Skeletal muscle cell (primary cell): ENCODE data around the gene FERMT2.

ENCODE experiments used
- DNase-seq: peaks from one replicate; pipeline ENCODE4 v3.0.0-alpha.2; 2010; ENCODE audit warnings: low read depth
- H3K4me3 ChIP-seq: 2 replicates; pipeline ENCODE4 v1.5.1; 2011; ENCODE audit warnings: low read depth, mild to moderate bottlenecking, control low read depth, low read length, moderate library complexity

FERMT2 gene, protein sequence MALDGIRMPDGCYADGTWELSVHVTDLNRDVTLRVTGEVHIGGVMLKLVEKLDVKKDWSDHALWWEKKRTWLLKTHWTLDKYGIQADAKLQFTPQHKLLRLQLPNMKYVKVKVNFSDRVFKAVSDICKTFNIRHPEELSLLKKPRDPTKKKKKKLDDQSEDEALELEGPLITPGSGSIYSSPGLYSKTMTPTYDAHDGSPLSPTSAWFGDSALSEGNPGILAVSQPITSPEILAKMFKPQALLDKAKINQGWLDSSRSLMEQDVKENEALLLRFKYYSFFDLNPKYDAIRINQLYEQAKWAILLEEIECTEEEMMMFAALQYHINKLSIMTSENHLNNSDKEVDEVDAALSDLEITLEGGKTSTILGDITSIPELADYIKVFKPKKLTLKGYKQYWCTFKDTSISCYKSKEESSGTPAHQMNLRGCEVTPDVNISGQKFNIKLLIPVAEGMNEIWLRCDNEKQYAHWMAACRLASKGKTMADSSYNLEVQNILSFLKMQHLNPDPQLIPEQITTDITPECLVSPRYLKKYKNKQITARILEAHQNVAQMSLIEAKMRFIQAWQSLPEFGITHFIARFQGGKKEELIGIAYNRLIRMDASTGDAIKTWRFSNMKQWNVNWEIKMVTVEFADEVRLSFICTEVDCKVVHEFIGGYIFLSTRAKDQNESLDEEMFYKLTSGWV

DNA sequence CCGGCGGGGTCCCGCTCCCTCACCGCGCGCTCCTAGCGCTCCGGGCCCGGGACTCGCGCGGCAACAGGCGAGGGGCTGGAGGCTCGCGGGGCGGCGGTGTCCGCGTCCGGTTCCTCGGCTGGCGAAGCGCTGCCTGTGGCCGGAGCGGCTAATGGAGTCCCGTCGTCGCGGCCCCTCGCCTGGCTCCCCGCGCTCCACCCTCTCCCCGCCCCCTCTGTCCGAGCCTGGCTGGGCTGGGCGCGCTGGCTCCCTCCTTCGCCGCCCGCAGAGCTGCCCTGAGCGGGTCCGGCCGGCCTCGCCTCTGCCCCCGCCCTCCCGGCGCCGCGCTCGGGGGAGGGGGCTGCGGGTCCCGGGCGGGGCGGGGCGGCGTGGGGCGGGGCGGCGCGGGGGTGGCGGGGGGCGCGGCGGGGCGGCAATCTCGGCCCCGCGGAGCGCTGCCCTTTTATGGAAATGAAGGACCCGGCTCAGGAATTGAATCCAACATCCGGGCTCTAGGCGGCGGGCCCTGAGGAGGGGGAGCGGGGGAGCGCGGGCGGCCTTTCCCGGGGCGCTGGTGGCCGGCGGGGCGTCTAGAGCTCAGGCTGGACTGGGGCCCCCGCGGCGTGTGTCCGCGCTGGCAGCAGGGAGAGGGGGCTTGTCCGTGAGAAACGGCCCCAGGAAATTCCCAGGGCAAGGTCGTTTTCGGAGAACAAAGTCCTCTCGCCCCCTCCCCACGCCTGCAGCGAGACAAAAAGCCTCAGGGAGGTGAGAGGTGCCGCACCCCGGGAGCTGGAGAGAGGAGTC, at the start of gene FERMT2:
Gene FERMT2, minus strand, starts transcription at position 153 of the 783 bp plus-strand sequence. CDS start 482 bp downstream, outside the sequence.
- peak within 1 kb of the TSS; percentile 88 for H3K4me3 ChIP-seq
- peak; percentile 62 for DNase-seq

DNA sequence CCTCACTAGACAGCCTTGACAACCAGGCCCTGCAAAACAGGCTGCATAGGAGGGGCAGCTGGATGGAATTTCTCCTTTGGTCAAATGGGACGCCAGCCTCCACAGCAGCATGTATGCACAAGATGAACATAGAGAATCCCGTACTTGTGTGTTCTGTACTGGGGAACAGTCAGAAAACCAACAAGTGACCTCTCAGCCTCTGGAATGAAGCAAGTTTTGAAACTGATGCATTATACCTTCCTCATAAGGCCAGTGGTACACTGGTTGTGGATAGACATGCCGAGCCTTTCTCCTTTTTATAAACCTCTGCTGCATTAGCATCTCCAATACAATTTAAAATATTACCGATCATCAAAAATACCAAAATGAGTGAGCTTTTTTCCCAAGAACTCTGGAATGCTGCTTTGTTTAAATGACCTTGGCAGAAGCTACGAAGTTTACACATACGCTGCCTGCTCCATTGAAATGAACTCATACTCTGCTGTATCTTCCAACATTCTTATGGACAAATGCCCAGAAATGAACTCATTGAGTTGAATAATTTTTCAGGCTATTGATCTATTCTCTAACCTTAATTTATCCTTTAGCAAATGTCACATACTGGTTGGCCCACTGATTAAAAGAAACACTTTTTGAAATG, 47.6 kb upstream of the FERMT2 start:
- peak; percentile 79 for DNase-seq
- no peak overlapping the region for H3K4me3 ChIP-seq

DNA sequence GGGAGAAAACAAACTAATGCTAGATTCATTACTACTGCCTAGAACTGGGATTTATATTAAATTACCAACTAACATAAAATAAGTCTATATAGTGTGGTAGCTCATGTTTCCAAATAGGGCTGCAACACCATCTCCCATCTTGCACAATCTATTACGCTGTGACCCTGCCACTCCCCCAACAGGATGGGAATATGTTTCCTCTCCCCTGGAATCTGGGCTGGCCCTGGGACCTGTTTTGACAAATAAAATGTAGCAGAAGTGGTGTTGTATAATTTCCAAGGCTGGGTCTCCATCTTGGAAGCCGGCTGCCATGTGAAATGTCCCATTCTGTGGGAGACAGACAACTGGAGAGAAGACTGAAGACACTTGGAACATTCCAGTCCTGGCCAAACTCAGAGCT, 45.6 kb upstream of the FERMT2 start:
- DNase-seq, result no peak

DNA sequence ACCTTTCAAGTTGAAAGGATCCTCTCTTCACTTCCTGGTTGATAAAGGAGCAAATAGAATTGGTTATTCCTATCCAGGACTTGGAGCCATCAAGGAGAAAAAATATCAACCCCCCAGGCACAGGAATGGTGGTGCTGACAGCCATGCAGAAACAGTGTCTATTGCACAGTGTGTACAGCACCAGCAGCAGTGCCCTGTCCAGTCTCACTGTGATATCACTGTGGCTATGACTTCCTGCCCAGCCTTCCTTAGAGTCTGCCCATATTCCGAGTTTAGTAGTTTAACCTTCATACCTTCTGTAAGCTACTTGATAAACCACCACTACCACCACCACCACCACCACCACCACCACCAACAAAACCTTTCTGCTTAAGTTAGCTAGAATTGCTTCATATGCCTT, 45.1 kb upstream of the FERMT2 start:
- H3K4me3 ChIP-seq, result no peak overlapping the region
- no peak for DNase-seq

More for the DNA sequence above, 45.6 kb upstream of the FERMT2 start:
- no peak overlapping the region for H3K4me3 ChIP-seq

DNA sequence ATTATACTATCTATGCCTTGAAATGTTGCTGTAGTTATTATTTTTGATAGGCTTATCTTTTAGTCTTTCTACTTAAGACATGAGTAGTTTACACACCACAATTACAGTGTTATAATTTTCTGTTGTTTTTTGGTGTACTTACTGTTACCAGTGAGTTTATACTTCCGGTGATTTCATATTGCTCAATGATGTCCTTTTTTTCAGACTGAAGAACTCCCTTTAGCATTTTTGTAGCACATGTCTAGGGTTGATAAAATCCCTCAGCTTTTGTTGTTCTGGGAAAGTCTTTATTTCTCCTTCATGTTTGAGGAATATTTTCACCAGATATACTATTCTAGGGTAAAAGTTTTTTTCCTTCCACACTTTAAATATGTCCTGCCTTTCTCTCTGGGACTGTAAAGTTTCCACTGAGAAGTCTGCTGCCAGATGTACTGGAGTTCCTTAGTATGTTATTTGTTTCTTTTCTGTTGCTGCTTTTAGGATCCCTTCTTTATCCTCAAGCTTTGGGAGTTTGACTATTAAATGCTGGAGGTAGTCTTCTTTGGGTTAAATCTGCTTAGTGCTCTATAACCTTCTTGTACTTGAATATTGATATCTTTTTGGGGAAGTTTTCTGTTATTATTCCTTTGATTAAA, 41.5 kb upstream of the FERMT2 start:
- no peak overlapping the region for H3K4me3 ChIP-seq
- DNase-seq, result no peak

DNA sequence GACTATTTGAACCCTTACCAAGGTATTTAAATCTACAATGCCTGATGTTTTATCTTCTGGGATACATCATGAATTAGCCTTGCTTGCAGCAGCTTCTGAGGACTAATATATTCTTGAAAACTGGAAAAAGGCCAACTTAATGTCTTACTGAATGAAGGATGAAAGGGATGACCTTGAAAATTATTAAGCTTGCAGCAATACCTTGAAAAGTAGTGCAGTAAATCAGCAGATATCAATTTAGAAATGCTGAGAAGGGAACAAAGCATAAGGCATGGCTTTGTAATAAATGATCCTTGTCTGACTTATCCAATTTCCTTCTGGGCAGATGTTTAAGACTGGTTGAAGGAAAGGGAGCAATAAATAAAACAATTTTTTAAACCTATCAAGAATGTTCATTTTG, 37.3 kb upstream of the FERMT2 start:
- DNase-seq, result no peak
- no peak overlapping the region for H3K4me3 ChIP-seq

DNA sequence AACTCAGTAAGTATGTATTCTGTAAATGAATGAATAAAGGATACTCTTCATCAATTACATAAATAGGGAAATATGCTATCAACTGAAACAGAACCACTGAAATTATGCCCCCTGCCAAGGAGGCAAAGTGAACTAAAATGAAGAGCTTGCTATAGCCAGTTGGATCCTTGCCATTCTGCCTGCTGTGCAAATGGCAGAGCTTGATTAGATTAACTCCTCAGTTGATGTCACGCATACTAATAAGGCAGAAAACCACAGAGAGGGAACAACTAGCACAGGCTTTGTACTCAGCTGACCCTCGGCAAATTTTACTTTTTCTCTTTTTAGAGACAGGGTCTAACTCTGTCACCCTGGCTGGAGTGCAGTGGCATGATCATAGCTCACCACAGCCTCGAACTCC, 36.7 kb upstream of the FERMT2 start:
- H3K4me3 ChIP-seq, result no peak overlapping the region
- DNase-seq, result no peak

DNA sequence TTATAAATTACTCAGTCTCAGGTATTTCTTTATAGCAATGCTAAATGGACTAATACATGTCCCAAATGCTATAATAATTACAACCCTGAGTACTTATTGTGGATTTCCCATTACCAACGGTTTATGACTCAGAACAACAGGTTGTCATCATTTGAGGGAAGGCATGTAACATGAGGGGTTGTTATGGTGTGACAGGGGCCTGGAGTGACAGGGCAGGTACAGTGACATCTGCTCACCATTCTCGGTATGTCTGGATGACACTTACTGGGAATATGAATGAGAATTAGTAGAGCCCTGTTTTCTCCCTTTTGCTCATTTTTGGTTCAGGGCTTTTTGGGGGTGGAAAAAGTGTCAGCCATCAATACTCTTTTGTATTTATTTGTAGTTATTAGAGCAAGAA, 36.2 kb upstream of the FERMT2 start:
- no peak for DNase-seq
- no peak overlapping the region for H3K4me3 ChIP-seq

DNA sequence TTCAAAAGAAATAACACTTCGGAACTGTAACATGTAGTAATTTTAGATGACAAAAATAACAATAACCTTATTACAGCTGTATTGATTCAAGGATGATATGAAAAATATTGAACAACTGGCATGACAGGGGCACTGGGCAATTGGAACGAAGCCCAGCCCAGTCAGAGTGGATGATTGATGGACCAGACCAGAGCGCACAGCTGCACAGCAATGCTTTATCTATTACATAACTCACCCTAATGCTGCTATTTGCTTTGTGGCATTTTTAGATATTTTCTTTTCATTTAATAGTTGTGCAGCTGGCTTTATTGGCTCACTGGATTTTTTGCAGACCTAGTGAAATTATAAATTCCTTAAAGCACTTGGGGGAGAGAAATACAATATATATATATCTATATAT, 26.9 kb upstream of the FERMT2 start:
- peak; percentile 36 for DNase-seq
- H3K4me3 ChIP-seq, result no peak overlapping the region

DNA sequence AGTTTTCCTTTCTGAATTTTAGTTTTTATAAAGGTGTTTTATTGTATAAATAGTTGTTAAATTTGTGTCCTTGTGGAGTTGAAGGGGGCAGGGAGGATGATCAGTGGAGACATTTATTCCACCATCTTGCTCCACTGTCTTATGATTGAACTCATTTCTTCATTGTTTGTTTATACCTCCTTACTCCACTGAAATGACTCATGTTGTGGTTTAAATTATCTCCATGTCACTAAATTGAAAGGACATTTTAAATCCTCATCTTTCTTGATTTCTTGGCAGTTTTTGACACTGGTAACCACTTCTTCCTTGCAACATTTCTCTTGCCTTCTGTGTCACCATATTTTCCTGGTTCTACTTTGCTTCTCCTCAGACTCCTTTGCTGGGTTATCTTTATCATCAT, 23.6 kb upstream of the FERMT2 start:
- no peak for DNase-seq
- no peak overlapping the region for H3K4me3 ChIP-seq

DNA sequence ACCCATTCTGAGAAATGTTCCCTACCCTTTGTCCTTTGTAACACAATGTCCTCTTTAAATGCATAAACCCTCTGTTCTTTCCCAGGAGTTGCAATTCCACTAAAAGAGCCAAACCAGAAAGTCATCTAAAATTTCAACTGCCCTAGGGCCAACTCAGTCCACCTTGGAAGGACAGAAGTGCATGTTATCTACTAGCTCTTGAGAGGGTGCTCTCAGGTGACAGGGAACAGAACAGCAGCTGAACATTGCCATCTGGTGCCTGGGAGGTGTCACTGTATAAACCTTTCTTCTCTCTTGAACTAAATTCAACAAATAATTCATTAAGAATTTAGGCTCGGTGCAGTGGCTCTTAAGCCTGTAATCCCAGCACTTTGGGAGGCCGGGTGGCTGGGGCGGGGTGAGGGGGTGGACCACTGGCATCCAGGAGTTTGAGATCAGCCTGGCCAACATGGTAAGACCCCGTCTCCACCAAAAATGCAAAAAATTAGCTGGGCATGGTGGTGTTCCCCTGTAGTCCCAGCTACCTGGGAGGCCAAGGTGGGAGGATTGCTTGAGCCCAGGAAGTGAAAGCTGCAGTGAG, 10.3 kb upstream of the FERMT2 start:
- no peak overlapping the region for H3K4me3 ChIP-seq
- DNase-seq, result peak; percentile 17

DNA sequence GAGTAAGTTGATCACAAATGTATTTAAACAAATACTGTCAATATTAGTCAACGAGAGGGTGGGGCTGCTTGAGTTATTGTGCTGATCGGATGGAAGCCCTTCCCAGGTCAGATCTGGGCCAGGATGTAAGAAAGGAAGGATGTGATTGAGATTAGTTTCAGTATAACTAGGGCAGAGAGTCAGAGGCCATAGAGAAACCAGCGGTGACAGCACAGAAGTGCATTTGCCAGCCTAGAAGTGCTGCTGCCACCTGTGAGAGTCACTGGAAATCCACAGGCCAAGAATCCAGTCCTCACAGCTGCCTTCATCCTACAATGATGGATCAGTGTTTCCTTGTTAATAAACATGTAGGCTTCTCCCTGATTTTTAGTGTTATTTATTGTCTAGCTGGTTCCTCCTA, 9.8 kb upstream of the FERMT2 start:
- no peak for DNase-seq
- no peak overlapping the region for H3K4me3 ChIP-seq

DNA sequence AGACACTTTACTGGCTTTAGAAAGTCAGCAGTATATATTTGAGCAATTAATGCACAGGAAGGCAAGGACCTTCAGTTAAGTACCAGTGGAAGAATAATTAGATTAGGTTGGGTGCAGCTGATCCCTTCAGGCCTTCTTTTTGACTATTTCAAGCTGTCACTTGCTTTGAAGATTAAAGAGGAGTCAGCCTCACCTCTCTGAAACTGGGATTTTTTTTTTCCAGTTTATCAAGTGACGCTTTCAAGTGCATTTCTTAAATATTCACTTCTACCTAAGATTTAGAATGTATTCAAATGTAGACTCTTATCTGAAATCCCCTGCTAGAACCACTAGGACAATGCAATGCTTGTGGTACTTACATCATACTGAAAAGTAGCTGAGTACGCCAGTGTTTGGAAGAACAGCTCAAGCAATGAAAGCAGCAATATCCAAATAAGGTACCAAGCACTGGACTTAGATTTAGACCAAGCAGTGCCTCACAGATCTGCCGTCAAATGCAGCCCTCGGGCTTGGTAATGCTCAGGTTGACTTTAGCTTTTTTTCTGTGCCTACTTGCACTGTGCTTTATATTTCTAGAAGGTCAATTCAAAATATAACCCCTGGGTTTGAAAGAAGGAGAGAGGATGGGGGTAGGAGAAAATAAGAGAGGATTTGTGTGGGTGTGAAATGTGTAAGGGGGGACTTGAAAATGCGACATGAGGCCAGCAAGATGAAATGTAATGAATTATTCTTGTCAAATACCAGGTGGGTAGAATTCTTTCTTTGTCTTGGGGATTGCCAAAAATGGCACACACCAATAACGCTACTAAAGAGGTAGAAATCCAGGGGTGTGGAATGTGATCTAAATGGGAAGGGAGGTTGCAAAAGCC, 3.7 kb upstream of the FERMT2 start:
- H3K4me3 ChIP-seq, result no peak overlapping the region
- peak; percentile 49 for DNase-seq

DNA sequence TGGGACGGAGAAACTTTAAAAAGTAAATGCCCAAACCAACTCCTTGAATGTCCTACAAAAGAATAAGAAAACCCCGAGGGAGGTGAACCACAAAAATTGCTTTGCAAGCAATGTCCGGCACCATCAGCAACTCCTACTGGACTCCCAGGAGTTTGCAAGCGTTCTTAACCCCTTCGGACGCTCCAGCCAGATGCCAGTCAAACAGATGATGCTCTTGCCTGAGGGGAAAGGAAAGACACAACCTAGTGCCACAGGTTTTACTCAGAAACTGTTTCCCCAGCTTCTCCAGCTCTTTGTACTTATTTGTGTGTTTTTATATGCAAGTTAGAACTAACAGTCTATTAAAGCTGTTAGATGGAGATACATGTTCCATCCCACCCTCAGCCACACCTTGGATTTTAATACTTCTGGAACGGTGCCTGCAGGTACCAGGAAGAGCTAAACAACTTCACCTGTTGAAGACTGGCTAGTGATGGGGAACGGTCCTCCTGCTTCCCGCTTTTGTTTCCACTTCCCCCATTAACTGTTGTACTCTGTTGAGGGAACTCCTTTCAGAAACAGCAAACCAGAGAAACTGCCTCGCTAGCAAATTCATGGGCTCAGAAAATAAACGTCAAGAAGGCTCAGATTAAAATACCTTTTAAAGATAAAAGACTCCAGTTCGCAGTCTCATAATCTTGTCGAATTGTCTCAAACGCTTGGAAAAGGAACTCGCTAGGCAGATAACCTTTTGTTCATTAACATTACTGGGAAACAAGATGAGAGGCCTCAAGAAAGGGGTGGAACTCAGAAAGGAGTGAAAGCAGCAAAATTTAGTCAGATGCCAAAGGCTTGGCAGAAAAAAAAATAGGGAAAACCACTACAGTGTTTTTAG, 1.1 kb upstream of the FERMT2 start:
- DNase-seq, result peak; percentile 59

DNA sequence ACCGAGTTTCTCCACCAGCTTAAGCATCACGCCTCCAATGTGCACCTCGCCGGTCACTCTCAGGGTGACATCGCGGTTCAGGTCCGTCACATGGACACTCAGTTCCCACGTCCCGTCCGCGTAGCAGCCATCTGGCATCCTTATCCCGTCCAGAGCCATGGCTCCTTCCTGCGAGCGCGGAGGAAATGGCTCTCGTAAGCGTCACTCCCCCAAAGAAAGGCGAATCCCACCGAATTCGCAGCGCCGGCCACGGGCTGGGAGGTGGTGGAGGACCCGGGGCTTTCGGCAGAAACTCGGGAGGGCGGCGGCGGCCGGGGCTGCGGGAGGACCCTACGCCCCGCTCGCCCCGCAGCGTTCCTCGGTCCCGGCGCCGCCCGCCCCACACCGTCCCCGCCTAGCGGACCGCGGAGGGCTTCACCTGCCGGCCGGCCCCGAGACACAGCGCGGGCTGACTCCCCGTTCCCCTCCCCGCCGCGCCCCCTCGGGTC, 396 bp downstream of the FERMT2 start:
- DNase-seq, result no peak

More for the DNA sequence above, 1.1 kb upstream of the FERMT2 start:
- H3K4me3 ChIP-seq, result peak overlapping the region; percentile 81

DNA sequence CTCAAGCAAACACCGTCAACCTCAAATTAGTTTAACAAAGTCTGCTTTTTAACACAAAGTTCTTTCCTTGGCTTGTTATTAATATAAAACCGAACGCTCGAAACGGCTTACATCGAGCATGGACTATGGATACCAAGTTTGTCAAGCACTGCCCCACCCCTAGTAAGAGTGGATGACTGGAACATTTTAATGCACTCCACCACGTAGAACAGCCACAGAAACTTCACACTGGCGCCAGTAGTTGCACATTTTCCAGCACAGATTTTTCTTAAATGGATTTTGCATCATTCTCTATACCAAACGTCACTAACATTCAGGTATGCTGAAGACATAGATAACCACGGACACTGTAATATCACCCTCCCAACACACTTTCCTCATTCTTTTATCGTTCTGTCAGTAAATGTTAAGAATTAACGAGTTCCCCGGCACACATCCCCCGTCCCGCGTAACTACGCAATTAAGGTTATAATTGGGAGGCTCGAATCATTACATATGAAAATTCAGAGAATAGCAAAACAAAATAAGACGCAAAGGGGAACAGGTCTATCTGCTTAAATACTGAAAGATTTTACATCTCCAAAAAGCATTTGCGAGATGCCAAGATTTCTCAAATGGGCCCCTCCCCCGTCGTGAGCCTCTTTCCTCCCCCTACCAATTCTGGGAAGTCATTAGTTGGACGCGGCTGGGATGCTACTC, 990 bp downstream of the FERMT2 start:
- no peak for DNase-seq

More for the DNA sequence above, 396 bp downstream of the FERMT2 start:
- H3K4me3 ChIP-seq, result peak overlapping the region; percentile 88

More for the DNA sequence above, 990 bp downstream of the FERMT2 start:
- peak overlapping the region; percentile 88 for H3K4me3 ChIP-seq
